Ishikawa (cell line): Measurements from ENCODE around the gene PRDX6.

Experiments used
- EGR1 ChIP-seq: IDR thresholded peaks from 2 replicates; pipeline ENCODE4 v1.6.1; 2012
- EP300 ChIP-seq: IDR thresholded peaks from 2 replicates; pipeline ENCODE4 v1.6.1; 2012; ENCODE audit warnings: borderline replicate concordance
- REST ChIP-seq: IDR thresholded peaks from 2 replicates; pipeline ENCODE4 v1.6.1; 2012; ENCODE audit warnings: low read depth, mild to moderate bottlenecking
- TAF1 ChIP-seq: IDR thresholded peaks from 2 replicates; pipeline ENCODE4 v1.6.1; 2012; ENCODE audit warnings: low read depth, mild to moderate bottlenecking
- YY1 ChIP-seq: IDR thresholded peaks from 2 replicates; pipeline ENCODE4 v1.6.1; 2012; ENCODE audit warnings: low read depth

- no peak for TF ChIP-seq REST
- TF ChIP-seq EGR1 = no peak
- TF ChIP-seq TAF1 = no peak
- TF ChIP-seq EP300 = no peak
- no peak for TF ChIP-seq YY1
Measured at GRCh38 chr1:173489929-173490328, 12.8 kb downstream of the PRDX6 start.
